Fibroblast of skin of right biceps (primary cell): ENCODE data around the gene CALML3.

ENCODE experiments used
- DNase-seq: peaks from one replicate; pipeline ENCODE4 v3.0.0-alpha.2; 2013

CALML3 gene

GRCh38 chr10:5573968-5574641 is 49.3 kb downstream of the CALML3 start:
- DNase-seq = no peak

GRCh38 chr10:5574642-5575131 is 49.9 kb downstream of the CALML3 start:
- DNase-seq = no peak

GRCh38 chr10:5575144-5575481 is 50.4 kb downstream of the CALML3 start:
- no peak for DNase-seq

- peak; percentile 87 for DNase-seq
Measured at GRCh38 chr10:5575482-5576153, 50.9 kb downstream of the CALML3 start.

GRCh38 chr10:5576154-5576748 is 51.5 kb downstream of the CALML3 start:
- DNase-seq = no peak
